Gastroesophageal sphincter (tissue), 4 donors: Measurements from ENCODE around the gene SWAP70. TPM values are rescaled to one million over a fixed set of nuclear protein-coding genes. Genes with fewer than 3 reads are reported as not detected.

Source experiments
- ATAC-seq: fragments of 150-250 bp; one replicate; pipeline ENCODE4 v1.9.1; 2016; ENCODE audit warnings: mild to moderate bottlenecking, moderate library complexity
- H3K27ac ChIP-seq, 4 donors: fragments of 200-600 bp; sonication (generic) in 3 of 4; 1 replicate in 3 of 4; 2 replicates in 1 of 4; pipeline ENCODE4 v1.5.1; 2016 to 2019
- H3K27me3 ChIP-seq: fragments of 200-600 bp; sonication (generic); one replicate; pipeline ENCODE4 v1.5.1; 2019
- H3K36me3 ChIP-seq, 2 donors: fragments of 200-600 bp; sonication (generic); one replicate each; pipeline ENCODE4 v1.5.1; 2019; ENCODE audit warnings: control low read depth in 1 of 2
- H3K4me1 ChIP-seq, 3 donors: fragments of 200-600 bp; sonication (generic); 1 replicate in 2 of 3; 2 replicates in 1 of 3; pipeline ENCODE4 v1.5.1; 2016 to 2019; ENCODE audit warnings: control low read depth in 2 of 3
- H3K4me3 ChIP-seq, 2 donors: fragments of 200-600 bp; sonication (generic); one replicate each; pipeline ENCODE4 v1.5.1; 2019; ENCODE audit warnings: mild to moderate bottlenecking in 1 of 2, moderate library complexity in 1 of 2
- H3K9me3 ChIP-seq, 3 donors: fragments of 200-600 bp; sonication (generic); one replicate each; pipeline ENCODE4 v1.5.1; 2017 to 2019; ENCODE audit warnings: control low read depth in 2 of 3
- EP300 ChIP-seq: sonication (generic); formaldehyde crosslinking; IDR thresholded peaks from one replicate; pipeline ENCODE4 v1.6.1; 2017; ENCODE audit warnings: antibody characterized with exemption, mild to moderate bottlenecking
- POLR2A ChIP-seq, 2 donors: fragments of 450-650 bp; IDR thresholded peaks; one replicate each; pipeline ENCODE4 v1.6.1; 2017; ENCODE audit warnings: antibody characterized with exemption in 2 of 2, mild to moderate bottlenecking in 2 of 2, moderate library complexity in 1 of 2
- POLR2AphosphoS5 ChIP-seq: sonication (generic); formaldehyde crosslinking; IDR thresholded peaks from one replicate; pipeline ENCODE4 v1.6.1; 2017; ENCODE audit warnings: antibody characterized with exemption
- WGBS, 2 donors: methylation state at CpG; one replicate each; pipeline ENCODE4 v1.1.5; 2018; ENCODE audit warnings: low coverage in 1 of 2; 5-methylcytosine and 5-hydroxymethylcytosine counted together
- total RNA-seq, 4 donors: library from RNA; depleted of rRNA; stranded (reverse); fragments of >200 nt; gene quantifications; one replicate each; pipeline ENCODE4 v1.1.0, GENCODE V29; 2016
- TF ChIP-seq, protein P1 (sequence below), 4 experiments: fragments of 200-600 bp in 2 of 4; fragments of 450-650 bp in 2 of 4; sonication (generic) in 1 of 4; IDR thresholded peaks; one replicate each; pipeline ENCODE4 v1.5.1; 2017 to 2019; ENCODE audit warnings: antibody characterized with exemption in 4 of 4, mild to moderate bottlenecking in 2 of 4, moderate library complexity in 2 of 4

The SWAP70 gene
- total RNA-seq, 4 donors from 2014 or later = 32.2 to 65.9 (median 45.0) TPM

DNA sequence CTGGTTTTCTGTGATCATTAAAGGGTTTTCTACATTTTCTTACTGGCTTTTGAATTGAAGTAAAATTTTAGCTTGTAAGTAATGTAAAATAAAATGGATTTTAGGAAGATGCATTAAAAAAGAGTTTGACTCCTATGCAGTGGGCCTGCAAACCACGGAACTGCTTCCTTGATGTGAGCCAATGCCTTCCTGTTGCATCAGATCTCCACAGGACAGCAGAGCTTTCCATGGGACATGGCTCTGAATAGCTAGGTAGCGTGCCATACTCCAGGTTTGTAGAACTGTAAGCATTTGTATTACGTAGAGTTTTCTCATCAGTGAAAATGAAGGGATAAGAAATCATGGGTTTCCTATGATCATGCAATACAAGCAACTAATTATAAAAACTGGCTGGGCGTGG is 133.4 kb downstream of the SWAP70 start:
- Histone ChIP-seq H3K36me3 (peaks cover 0 to 34% of the 10 kb centered on the region in 2 donors), H3K4me3 (no peak overlapping the region), H3K27me3 (no peaks in the 10 kb centered on the region), H3K9me3 (no peaks in the 10 kb centered on the region), H3K27ac (no peak overlapping the region), H3K4me1 (peaks cover 4 to 10% (median 5%) of the 10 kb centered on the region in 3 donors)
- ATAC-seq = no peak
- WGBS, 2 donors = 89 to 96% methylated on average over 3 to 4 of the region's 4 CpGs
- TF ChIP-seq, protein P1, sequence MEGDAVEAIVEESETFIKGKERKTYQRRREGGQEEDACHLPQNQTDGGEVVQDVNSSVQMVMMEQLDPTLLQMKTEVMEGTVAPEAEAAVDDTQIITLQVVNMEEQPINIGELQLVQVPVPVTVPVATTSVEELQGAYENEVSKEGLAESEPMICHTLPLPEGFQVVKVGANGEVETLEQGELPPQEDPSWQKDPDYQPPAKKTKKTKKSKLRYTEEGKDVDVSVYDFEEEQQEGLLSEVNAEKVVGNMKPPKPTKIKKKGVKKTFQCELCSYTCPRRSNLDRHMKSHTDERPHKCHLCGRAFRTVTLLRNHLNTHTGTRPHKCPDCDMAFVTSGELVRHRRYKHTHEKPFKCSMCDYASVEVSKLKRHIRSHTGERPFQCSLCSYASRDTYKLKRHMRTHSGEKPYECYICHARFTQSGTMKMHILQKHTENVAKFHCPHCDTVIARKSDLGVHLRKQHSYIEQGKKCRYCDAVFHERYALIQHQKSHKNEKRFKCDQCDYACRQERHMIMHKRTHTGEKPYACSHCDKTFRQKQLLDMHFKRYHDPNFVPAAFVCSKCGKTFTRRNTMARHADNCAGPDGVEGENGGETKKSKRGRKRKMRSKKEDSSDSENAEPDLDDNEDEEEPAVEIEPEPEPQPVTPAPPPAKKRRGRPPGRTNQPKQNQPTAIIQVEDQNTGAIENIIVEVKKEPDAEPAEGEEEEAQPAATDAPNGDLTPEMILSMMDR (IDR thresholded peaks at IDR 0.05) = no peak

DNA sequence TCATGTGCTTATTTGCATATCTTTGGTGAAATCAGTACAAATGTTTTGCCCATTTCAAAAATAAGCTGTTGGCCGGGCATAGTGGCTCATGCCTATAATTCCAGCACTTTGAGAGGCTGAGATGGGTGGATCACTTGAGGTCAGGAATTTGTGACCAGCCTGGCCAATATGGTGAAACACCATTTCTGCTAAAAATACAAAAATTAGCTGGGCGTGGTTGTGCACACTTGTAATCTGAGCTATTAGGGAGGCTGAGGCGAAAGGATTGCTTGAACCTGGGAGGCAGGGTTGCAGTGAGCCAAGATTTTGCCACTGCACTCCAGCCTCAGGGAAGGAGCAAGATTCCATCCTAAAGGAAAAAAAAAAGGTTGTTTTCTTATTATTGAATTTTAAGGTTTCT is 136.0 kb downstream of the SWAP70 start:
- 96 to 100% methylated on average over 2 of the region's 3 CpGs for WGBS, 2 donors
- H3K27ac ChIP-seq = no peak overlapping the region
- H3K27me3 ChIP-seq = no peaks in the 10 kb centered on the region
- no peak overlapping the region for H3K4me3 ChIP-seq
- peaks cover 0 to 18% of the 10 kb centered on the region in 2 donors for H3K36me3 ChIP-seq
- no peaks in the 10 kb centered on the region for H3K9me3 ChIP-seq
- no peak for TF ChIP-seq EP300
- TF ChIP-seq POLR2AphosphoS5 = no peak
- H3K4me1 ChIP-seq = peaks cover 17 to 36% (median 24%) of the 10 kb centered on the region in 3 donors
- no peak for ATAC-seq

DNA sequence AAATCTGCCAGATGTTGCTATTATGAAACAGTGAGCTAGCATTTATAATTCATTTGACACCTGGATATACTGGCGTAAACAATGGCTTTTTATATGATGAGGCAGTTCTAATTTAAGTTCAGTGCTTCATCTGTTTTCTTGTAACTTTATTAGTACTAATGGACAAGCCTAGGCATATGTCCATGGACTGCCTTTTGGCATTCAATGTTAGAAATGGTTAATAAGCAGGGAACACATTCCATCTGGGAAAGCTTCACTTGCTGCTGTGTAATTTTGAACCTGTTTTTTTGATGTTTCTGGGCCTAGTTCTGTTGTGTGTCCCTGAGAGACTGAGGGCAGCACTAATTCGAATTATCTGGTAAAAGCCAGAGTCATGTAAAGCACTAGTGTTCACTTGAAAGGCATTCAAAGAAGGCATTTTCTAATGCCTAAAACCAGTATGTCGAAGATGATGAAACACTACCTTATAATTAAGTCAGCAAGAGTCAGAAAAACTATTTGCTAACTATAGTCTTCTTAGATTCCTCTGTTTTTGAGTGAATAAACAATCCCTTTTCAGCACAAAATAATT is 138.5 kb downstream of the SWAP70 start:
- Histone ChIP-seq H3K27me3 (no peaks in the 10 kb centered on the region), H3K27ac (peak overlapping the region; percentile 77 to 82 (median 79)), H3K4me3 (no peak overlapping the region), H3K4me1 (peaks cover 17 to 38% (median 24%) of the 10 kb centered on the region in 3 donors), H3K36me3 (peaks cover 0 to 35% of the 10 kb centered on the region in 2 donors), H3K9me3 (no peaks in the 10 kb centered on the region)
- peak; percentile 95 for TF ChIP-seq POLR2AphosphoS5
- no peak for TF ChIP-seq EP300
- TF ChIP-seq, protein P1 (IDR thresholded peaks at IDR 0.05) = peak in 1 of 4 experiments; percentile 7
- TF ChIP-seq POLR2A (IDR thresholded peaks at IDR 0.05) = no peak
- WGBS, 2 donors = 29 to 30% methylated on average over 3 of the region's 3 CpGs
- ATAC-seq = peak; percentile 91

Other genes with a start within 250 kb of the SWAP70 start
- gene ZNF143, start 203.1 kb upstream of the SWAP70 start, total RNA-seq = 10 to 100 TPM; 33.7 to 72.5 (median 52.5) TPM
- 10 to 100 TPM; 42.5 to 65.3 (median 51.3) TPM for gene WEE1, start 90.4 kb upstream of the SWAP70 start, total RNA-seq